HG03571 (cell line): Measurements from ENCODE around the gene SLC39A2.

Source experiments
- ATAC-seq: cut with Tn5 transposase; IDR thresholded peaks from one replicate; pipeline ENCODE4 v1.9.1; 2021; ENCODE audit not compliant: unreplicated experiment

Gene SLC39A2

GRCh38 chr14:21043387-21043973 lies 44.4 kb downstream of the SLC39A2 start:
- no peak for ATAC-seq

GRCh38 chr14:21043974-21044618 lies 45.0 kb downstream of the SLC39A2 start:
- ATAC-seq: no peak

GRCh38 chr14:21047378-21047781 lies 48.3 kb downstream of the SLC39A2 start:
- no peak for ATAC-seq

GRCh38 chr14:21048638-21049037 lies 49.5 kb downstream of the SLC39A2 start:
- ATAC-seq: no peak

- no peak for ATAC-seq
Observed at GRCh38 chr14:21049271-21049673, 50.2 kb downstream of the SLC39A2 start.

- no peak for ATAC-seq
Observed at GRCh38 chr14:21050597-21050996, 51.5 kb downstream of the SLC39A2 start.
